ENCODE data around the gene TACO1.

DNA sequence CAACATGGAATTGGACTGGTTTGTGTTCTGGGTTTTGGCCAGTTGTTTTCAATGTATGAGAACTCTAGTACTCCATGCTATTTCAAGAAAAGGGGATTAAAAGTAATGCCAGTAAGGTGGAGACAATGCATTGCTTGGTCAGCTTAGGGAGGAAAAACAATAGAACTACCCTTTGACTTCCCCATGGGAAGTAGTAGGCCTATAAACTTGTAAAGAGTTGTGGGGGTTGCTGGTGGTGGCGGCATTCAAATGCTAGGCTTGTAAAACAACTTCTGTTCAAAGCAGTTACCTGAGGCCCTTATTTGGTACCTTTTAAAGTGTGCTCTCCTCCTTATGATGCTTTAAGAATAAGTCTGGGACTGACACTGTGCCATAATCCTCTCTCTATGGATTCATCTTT, 30.9 kb downstream of the TACO1 start:
- TF ChIP-seq, protein P1, sequence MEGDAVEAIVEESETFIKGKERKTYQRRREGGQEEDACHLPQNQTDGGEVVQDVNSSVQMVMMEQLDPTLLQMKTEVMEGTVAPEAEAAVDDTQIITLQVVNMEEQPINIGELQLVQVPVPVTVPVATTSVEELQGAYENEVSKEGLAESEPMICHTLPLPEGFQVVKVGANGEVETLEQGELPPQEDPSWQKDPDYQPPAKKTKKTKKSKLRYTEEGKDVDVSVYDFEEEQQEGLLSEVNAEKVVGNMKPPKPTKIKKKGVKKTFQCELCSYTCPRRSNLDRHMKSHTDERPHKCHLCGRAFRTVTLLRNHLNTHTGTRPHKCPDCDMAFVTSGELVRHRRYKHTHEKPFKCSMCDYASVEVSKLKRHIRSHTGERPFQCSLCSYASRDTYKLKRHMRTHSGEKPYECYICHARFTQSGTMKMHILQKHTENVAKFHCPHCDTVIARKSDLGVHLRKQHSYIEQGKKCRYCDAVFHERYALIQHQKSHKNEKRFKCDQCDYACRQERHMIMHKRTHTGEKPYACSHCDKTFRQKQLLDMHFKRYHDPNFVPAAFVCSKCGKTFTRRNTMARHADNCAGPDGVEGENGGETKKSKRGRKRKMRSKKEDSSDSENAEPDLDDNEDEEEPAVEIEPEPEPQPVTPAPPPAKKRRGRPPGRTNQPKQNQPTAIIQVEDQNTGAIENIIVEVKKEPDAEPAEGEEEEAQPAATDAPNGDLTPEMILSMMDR (conservative IDR thresholded peaks at IDR 0.05 in 1 of 2, IDR thresholded peaks at IDR 0.05 in 1 of 2; ENCODE audit: low read depth in 1 of 2, low read length in 2 of 2) = no peak
- TF ChIP-seq EZH2 (IDR thresholded peaks at IDR 0.05; ENCODE audit: low read length, missing control alignments) = no peak

All from fibroblast of lung (primary cell).